ENCODE data around the gene BCAM.
"Not testable (repeated sequence)": the region's sequence is repeated elsewhere in the genome, so short reads cannot be mapped to it uniquely, and the experiment has no call there.

BCAM gene

DNA sequence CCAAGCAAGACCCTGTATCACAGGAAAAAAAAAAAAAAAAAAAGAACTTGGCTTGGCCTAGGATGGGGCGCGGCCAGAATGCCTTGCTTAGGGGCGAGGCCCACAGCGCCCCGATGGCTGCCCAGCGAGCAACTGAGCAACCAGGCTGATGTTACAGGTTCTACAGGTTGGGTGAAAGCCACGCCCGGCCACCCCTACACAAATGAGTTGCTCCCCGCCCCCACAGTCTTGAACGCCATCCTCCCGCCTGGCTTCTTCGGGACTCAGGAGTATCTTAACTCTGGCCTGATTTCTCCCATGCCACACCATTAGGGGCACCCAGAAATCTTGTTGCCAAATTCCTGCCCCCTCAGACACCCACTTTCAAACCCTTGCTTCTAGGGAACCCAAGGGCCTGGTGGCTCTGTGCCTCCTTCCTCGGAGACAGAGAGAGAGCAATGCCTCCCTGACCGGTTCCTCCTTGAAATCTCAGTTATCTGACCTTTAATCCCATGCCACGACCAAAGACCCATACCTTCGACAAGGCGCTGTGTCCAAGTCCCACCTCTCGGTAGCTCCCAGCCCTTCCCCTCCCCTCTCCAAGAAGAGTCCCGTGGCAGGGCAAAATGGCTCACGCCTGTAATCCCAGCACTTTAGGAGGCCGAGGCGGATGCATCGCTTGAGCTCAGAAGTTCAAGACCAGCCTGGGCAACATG lies 32.4 kb upstream of the BCAM start:
- no peak for TF ChIP-seq PAX5 (IDR thresholded peaks at IDR 0.05; ENCODE audit: insufficient read depth, low read length, severe bottlenecking)
- FAIRE-seq, result no peak
- DNase-seq (ENCODE audit: insufficient read length, low spot score), result no peak

DNA sequence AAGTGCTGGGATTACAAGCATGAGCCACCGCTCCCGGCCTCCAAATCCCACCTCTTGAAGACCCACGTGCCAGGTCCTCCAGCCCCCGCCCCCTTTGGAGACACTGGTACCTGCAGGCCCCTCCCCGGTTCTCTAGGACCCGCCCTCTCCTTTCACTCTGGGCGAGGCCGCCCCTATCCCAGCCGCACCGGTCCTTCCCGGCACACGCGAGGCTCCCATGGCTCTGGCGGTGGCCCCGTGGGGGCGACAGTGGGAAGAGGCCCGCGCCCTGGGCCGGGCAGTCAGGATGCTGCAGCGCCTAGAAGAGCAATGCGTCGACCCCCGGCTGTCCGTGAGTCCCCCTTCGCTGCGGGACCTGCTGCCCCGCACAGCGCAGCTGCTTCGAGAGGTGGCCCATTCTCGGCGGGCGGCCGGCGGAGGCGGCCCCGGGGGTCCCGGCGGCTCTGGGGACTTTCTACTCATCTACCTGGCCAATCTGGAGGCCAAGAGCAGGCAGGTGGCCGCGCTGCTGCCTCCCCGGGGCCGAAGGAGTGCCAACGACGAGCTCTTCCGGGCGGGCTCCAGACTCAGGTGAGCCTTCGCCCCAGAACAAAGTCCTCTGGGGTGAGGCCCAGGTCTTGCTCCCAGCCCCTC lies 31.1 kb upstream of the BCAM start, which contains the start of gene CBLC:
Gene CBLC (plus strand): TSS at position 176 of the 633 bp plus-strand sequence. CDS start 42 bp downstream, at position 218.
- FAIRE-seq (no peak), DNase-seq (ENCODE audit: insufficient read length, low spot score) (no peak)
- no peak for TF ChIP-seq SPI1 (IDR thresholded peaks at IDR 0.05; ENCODE audit: low read depth, low read length)
- no peak for TF ChIP-seq POLR2AphosphoS5 (IDR thresholded peaks at IDR 0.05; ENCODE audit: low read depth, low read length)

GRCh38 chr19:44779150-44779549 lies 29.8 kb upstream of the BCAM start:
- TF ChIP-seq TAF1 (IDR thresholded peaks at IDR 0.05; ENCODE audit: low read depth, low read length) (no peak), SPI1 (IDR thresholded peaks at IDR 0.05; ENCODE audit: low read depth, low read length) (no peak), POLR2A (IDR thresholded peaks at IDR 0.05; ENCODE audit: low read depth, low read length) (no peak), POU2F2 (IDR thresholded peaks at IDR 0.05; ENCODE audit: low read depth, low read length) (no peak), PAX5 (IDR thresholded peaks at IDR 0.05; ENCODE audit: insufficient read depth, low read length, severe bottlenecking) (no peak)
- DNase-seq (ENCODE audit: insufficient read length, low spot score) (no peak), FAIRE-seq (no peak)

- not testable (repeated sequence) for FAIRE-seq; DNase-seq (ENCODE audit: insufficient read length, low spot score)
Measured at GRCh38 chr19:44781694-44782093, 27.2 kb upstream of the BCAM start.

- DNase-seq (ENCODE audit: insufficient read length, low spot score) (no peak), FAIRE-seq (no peak)
- TF ChIP-seq POU2F2 (IDR thresholded peaks at IDR 0.05; ENCODE audit: low read depth, low read length) (no peak), PAX5 (IDR thresholded peaks at IDR 0.05; ENCODE audit: insufficient read depth, low read length, severe bottlenecking) (no peak), POLR2A (IDR thresholded peaks at IDR 0.05; ENCODE audit: low read depth, low read length) (no peak), SPI1 (IDR thresholded peaks at IDR 0.05; ENCODE audit: low read depth, low read length) (no peak), POLR2AphosphoS5 (IDR thresholded peaks at IDR 0.05; ENCODE audit: low read depth, low read length) (no peak), TAF1 (IDR thresholded peaks at IDR 0.05; ENCODE audit: low read depth, low read length) (no peak)
Measured at GRCh38 chr19:44782729-44783128, 26.2 kb upstream of the BCAM start.

GRCh38 chr19:44783545-44783944 lies 25.4 kb upstream of the BCAM start:
- TF ChIP-seq POLR2AphosphoS5 (IDR thresholded peaks at IDR 0.05; ENCODE audit: low read depth, low read length) (no peak), TAF1 (IDR thresholded peaks at IDR 0.05; ENCODE audit: low read depth, low read length) (no peak), POLR2A (IDR thresholded peaks at IDR 0.05; ENCODE audit: low read depth, low read length) (no peak), SPI1 (IDR thresholded peaks at IDR 0.05; ENCODE audit: low read depth, low read length) (no peak), POU2F2 (IDR thresholded peaks at IDR 0.05; ENCODE audit: low read depth, low read length) (no peak), PAX5 (IDR thresholded peaks at IDR 0.05; ENCODE audit: insufficient read depth, low read length, severe bottlenecking) (no peak)
- FAIRE-seq (no peak), DNase-seq (ENCODE audit: insufficient read length, low spot score) (no peak)

DNA sequence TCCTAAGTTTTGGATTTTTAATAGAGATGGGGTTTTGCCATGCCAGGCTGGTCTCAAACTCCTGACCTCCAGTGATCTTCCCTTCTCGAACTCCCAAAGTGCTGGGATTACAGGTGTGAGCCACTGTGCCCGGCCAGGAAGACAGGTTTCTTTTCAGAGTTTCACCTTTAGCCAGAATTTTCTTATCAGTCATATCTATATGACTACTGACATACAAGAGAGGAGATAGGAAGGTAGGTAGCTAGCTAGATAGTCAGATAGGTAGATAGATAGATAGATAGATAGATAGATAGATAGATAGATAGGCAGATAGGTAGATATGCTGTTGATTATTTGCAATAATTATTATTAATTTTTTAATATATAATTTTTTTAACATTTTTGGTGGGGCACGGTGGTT lies 23.6 kb upstream of the BCAM start:
- DNase-seq (ENCODE audit: insufficient read length, low spot score) (no peak), FAIRE-seq (no peak)
- TF ChIP-seq POLR2A (IDR thresholded peaks at IDR 0.05; ENCODE audit: low read depth, low read length), result no peak
- no peak for TF ChIP-seq PAX5 (IDR thresholded peaks at IDR 0.05; ENCODE audit: insufficient read depth, low read length, severe bottlenecking)
- TF ChIP-seq POLR2AphosphoS5 (IDR thresholded peaks at IDR 0.05; ENCODE audit: low read depth, low read length), result no peak
- TF ChIP-seq TAF1 (IDR thresholded peaks at IDR 0.05; ENCODE audit: low read depth, low read length), result no peak
- TF ChIP-seq SPI1 (IDR thresholded peaks at IDR 0.05; ENCODE audit: low read depth, low read length), result no peak
- TF ChIP-seq POU2F2 (IDR thresholded peaks at IDR 0.05; ENCODE audit: low read depth, low read length), result no peak

- FAIRE-seq (no peak), DNase-seq (ENCODE audit: insufficient read length, low spot score) (no peak)
- no peak for TF ChIP-seq SPI1 (IDR thresholded peaks at IDR 0.05; ENCODE audit: low read depth, low read length)
- no peak for TF ChIP-seq POLR2AphosphoS5 (IDR thresholded peaks at IDR 0.05; ENCODE audit: low read depth, low read length)
- TF ChIP-seq TAF1 (IDR thresholded peaks at IDR 0.05; ENCODE audit: low read depth, low read length), result no peak
- no peak for TF ChIP-seq POU2F2 (IDR thresholded peaks at IDR 0.05; ENCODE audit: low read depth, low read length)
Measured at GRCh38 chr19:44785993-44786392, 22.9 kb upstream of the BCAM start.

DNA sequence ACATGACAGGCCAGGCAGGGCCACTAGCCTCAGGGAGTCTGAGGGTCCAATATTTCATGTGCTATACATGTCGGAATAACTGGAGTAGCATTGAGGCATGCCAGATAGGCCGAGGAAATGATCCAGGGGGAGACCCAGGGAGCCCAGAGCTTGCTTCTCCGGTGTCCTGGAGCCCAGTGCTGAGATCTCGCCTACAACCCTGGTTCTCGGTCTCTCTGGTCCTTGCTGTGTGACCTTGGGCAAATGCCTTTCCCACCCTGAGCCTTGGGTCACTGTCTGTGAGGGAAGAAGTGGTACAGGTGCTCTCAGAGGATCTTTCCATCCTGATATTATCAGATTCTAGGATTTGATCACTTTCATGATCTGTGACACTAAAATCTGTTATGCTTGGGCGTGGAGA lies 19.9 kb upstream of the BCAM start:
- FAIRE-seq, result no peak
- no peak for TF ChIP-seq POU2F2 (IDR thresholded peaks at IDR 0.05; ENCODE audit: low read depth, low read length)
- TF ChIP-seq POLR2AphosphoS5 (IDR thresholded peaks at IDR 0.05; ENCODE audit: low read depth, low read length), result no peak
- no peak for TF ChIP-seq POLR2A (IDR thresholded peaks at IDR 0.05; ENCODE audit: low read depth, low read length)
- TF ChIP-seq PAX5 (IDR thresholded peaks at IDR 0.05; ENCODE audit: insufficient read depth, low read length, severe bottlenecking), result no peak
- no peak for TF ChIP-seq SPI1 (IDR thresholded peaks at IDR 0.05; ENCODE audit: low read depth, low read length)
- TF ChIP-seq TAF1 (IDR thresholded peaks at IDR 0.05; ENCODE audit: low read depth, low read length), result no peak
- no peak for DNase-seq (ENCODE audit: insufficient read length, low spot score)

GRCh38 chr19:44789943-44790483 lies 18.9 kb upstream of the BCAM start:
- no peak for TF ChIP-seq PAX5 (IDR thresholded peaks at IDR 0.05; ENCODE audit: insufficient read depth, low read length, severe bottlenecking)
- TF ChIP-seq TAF1 (IDR thresholded peaks at IDR 0.05; ENCODE audit: low read depth, low read length), result no peak
- TF ChIP-seq POLR2AphosphoS5 (IDR thresholded peaks at IDR 0.05; ENCODE audit: low read depth, low read length), result no peak
- TF ChIP-seq POU2F2 (IDR thresholded peaks at IDR 0.05; ENCODE audit: low read depth, low read length), result no peak
- TF ChIP-seq SPI1 (IDR thresholded peaks at IDR 0.05; ENCODE audit: low read depth, low read length), result no peak
- TF ChIP-seq POLR2A (IDR thresholded peaks at IDR 0.05; ENCODE audit: low read depth, low read length), result no peak
- DNase-seq (ENCODE audit: insufficient read length, low spot score) (no peak), FAIRE-seq (no peak)

All from GM12891 (cell line).